Measurements from ENCODE around the gene TRIM72.
A peak's percentile ranks its signal among the peaks of the same experiment; 100 is the strongest.
"Not testable (repeated sequence)": the region's sequence is repeated elsewhere in the genome, so short reads cannot be mapped to it uniquely, and the experiment has no call there.

TRIM72 gene, protein sequence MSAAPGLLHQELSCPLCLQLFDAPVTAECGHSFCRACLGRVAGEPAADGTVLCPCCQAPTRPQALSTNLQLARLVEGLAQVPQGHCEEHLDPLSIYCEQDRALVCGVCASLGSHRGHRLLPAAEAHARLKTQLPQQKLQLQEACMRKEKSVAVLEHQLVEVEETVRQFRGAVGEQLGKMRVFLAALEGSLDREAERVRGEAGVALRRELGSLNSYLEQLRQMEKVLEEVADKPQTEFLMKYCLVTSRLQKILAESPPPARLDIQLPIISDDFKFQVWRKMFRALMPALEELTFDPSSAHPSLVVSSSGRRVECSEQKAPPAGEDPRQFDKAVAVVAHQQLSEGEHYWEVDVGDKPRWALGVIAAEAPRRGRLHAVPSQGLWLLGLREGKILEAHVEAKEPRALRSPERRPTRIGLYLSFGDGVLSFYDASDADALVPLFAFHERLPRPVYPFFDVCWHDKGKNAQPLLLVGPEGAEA

DNA sequence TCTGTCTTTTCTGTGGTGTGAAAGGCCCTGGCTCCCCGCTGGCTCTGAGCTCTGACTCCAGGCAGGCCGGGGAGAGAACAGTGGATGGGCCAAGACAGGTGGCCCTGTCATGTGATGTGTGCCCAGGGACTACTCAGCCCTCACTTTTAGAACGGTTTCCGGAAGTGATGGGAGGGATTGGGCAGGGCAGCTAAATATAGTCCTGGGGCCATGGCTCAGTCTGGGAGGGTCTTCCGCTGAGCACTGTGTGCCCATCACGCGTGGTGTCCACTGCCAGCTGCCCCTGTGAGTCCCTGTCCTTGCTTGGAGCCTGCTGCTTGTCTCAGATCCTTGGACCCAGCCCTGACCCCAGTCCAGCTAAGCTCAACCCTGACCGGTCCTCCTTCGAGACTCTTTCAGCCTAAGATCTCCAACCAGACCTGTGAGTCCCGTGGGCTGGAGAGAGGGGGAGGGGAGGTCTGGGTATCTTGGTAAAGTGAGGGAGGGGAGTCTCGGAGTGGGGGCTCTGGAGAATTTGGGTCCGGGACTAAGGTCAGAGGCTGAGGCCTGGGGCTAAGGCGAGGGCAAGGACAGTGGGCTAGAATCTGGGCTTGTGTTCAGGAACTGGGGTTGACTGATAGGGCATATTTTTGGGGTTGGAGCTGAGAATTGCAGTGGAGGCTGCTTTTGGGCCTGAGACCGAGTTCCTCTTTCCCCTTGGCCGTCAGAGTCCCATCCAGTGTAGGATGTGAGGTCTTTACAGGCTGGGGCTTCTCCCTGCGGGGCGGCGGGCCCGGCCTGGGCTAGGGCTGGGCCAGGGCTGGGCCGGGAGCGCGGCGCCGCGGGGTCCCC lies at the start of gene TRIM72:
TSS of gene TRIM72 (plus strand) at position 243 of the 831 bp plus-strand sequence. CDS start 620 bp downstream, outside the sequence.
- peak; percentile 68 for DNase-seq

DNA sequence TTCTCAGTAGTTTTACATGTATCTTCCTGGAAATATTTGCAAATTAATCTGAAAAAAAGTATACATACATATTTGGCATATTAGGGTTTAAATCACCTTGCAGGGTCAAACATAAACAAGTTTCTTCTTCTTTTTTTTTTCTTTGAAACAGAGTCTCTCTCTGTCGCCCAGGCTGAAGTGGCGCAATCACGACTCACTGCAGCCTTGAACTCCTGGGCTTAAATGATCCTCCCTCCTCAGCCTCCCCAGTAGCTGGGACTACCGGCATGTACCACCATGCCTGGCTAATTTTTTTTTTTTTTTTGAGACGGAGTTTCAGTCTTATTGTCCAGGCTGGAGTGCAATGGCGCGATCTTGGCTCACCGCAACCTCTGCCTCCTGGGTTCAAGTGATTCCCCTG lies 46.6 kb upstream of the TRIM72 start:
- DNase-seq = no peak

DNA sequence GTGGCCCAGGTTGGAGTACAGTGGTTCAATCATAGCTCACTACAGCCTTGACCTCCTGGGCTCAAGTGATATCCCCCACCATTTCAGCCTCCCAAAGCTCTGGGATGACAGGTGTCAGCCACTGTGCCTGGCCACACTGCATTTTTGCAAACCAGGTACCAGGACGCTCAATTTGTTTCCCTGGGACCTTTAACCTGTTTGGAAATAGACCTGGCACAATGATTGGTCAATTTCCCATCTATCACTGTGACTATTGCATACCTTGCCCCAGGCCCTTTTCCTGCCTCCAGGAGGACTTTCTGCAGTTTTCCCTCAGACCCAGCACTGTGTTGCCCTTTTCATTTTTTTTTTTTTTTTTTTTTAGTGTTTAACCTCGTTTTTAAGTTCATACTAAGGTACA lies 45.1 kb upstream of the TRIM72 start:
- DNase-seq = no peak

DNA sequence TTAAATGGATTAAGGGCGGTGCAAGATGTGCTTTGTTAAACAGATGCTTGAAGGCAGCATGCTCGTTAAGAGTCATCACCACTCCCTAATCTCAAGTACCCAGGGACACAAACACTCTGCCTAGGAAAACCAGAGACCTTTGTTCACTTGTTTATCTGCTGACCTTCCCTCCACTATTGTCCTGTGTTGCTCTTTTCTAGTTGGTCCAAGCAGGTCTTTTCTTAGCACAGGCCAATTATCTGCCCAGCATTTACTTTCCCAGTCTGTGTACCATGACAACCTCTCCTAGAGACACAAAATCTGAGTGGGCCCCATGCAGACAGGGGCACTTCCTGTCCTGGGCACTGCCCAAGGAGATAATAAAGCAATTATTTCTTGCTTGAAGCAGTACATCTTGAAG lies 43.9 kb upstream of the TRIM72 start:
- not testable (repeated sequence) for DNase-seq

DNA sequence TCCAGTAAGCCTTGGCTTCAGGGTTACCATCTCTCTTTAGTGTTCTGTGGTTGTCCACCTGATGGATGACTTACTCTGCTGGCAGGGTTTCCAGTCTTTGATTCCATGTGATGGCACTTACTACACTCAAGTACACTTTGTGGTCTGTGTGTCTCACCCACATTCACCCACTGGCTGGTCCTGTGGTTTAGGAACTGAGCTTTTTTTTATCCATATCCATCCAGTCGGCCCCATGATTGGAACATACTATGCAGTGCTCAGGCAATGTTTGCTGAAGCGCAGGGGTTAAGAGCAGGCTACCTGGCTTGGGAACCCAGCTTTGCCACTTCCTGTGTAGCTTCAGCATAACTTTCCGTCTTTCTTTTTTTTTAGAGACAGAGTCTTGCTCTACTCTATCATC lies 36.8 kb upstream of the TRIM72 start:
- DNase-seq = no peak

DNA sequence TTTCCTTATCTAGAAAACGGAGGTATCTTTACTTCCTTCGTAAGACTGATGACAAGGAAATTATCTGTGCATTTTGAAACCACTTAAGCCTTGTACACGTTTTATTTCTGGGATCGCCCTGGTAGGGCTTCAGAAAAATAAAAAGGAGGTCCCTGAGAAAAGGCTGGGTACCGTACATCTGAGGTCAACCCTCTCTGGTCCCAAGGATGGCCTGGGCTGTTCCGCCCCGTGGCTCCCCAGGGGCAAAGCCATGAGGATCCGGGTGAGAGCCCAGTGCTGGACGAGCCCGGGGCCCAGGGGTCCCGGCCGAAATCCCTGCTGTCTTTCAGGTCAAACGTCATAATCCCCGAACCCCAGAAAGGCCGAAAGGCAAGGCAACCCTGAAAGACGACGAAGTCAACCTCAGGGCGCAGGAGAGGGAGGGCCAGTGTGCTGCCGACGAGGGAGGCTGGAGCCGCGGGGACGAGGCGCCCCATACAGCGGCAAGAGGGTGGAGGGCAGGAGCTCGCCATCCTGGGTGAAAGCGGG lies 34.6 kb upstream of the TRIM72 start:
- DNase-seq = no peak

DNA sequence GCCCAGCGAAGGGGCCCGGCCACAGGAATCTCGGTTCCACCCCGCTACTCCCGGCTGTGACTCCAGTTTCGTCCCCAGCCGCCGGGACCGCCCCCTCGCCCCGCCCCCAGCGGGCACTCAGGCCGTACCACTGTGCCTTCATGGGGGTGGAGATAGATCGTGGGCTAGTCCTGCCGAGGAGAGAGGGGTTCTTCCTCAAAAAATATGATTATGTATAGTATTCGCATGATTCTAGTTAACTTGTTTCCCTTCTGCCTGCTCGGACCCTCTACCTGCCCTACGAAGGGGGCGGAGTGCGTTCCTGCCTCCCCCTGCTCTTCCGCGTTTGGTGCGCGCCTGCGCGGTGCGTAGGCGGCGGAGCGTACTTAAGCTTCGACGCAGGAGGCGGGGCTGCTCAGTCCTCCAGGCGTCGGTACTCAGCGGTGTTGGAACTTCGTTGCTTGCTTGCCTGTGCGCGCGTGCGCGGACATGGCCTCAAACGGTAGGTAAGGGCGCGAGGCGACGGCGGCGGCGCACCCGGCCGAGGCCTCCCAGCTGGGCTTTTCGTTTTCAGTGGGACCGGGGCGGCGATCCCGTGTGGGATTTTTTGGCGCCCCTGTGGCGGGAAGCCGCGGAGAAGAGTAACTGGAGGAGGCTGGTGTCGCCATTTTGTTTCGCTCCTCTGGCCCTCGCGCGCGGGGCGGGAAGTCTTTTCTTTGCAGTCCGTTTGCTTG lies 34.0 kb upstream of the TRIM72 start, which contains the start of gene FUS:
TSS of gene FUS (plus strand) at position 393 of the 713 bp plus-strand sequence. CDS start at position 469, 76 bp downstream.
- DNase-seq = peak; percentile 96

DNA sequence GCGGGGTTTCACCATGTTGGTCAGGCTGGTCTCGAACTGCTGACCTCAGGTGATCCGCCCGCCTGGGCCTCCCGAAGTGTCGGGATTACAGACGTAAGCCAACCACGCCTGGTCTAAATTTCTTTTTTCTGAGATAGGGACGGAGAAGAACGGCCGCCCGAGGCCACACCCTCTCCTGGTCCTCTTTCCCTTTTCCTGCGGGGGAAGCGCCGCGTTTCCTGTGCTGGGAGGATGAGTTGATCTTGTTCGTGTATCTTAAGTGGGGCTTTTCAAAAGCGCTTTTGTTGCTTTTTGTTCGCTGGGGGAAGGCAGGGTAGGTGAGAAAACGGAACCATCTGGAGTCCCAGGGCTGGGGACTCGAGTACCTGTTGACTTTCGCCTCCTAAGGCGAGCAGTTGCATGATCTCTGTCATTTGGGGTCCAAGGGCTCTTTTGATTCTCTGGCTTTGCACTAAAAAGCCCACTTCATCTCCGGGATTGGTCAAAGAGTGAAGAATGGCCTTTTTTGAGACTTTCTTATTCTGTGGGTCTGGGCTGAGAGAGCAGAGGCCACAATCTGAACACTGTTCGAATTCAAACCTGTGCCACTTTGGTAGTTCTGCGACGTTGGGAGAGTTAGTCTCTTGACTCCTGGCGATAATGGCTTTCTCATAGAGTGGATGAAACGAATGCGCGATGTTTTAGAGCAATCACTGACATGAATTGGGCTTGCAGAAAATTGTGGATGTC lies 32.7 kb upstream of the TRIM72 start:
- DNase-seq = peak; percentile 54

DNA sequence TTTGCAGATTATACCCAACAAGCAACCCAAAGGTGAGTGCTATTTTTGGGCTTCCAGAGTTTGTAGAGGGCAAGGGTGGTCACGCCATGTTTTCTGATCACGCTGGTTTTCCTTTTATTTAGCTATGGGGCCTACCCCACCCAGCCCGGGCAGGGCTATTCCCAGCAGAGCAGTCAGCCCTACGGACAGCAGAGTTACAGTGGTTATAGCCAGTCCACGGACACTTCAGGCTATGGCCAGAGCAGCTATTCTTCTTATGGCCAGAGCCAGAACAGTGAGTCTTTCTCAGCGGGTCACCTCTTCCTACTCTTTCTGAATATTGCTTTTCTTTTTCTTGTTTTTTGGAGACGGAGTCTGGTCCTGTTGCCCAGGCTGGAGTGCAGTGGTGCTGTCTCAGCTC lies 31.5 kb upstream of the TRIM72 start:
- DNase-seq = no peak

DNA sequence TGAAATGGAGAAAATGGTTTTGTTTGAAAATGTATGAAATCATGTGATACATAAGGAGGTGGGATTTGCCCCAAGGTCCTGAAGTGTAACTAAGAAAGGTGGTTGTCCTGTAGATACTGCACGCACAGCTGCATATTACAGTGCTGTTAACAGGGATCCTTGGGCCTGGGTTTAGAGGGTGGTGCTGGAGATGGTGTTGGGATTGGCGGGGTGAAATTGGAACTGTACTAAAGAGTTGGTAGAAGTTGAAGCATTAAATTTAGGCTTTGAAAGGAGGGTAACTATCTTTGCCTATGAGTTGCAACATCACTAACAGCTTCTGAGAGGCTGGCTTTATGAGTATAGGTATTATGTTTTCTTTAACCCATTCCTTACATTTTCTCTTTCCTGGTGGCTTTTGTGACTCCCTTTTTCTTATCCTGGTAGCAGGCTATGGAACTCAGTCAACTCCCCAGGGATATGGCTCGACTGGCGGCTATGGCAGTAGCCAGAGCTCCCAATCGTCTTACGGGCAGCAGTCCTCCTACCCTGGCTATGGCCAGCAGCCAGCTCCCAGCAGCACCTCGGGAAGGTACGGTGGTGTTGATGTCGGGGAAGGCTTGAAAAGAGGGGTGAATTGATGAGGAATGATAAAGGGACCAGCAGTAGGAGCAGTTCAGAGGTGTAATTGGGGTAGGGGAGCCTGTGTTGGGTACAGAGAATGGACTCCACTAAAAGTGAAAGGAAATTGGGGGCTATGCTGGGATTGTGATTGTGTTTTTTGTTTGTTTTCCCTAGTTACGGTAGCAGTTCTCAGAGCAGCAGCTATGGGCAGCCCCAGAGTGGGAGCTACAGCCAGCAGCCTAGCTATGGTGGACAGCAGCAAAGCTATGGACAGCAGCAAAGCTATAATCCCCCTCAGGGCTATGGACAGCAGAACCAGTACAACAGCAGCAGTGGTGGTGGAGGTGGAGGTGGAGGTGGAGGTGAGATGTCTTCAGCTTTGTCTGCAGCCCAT lies 30.2 kb upstream of the TRIM72 start:
- DNase-seq = no peak

DNA sequence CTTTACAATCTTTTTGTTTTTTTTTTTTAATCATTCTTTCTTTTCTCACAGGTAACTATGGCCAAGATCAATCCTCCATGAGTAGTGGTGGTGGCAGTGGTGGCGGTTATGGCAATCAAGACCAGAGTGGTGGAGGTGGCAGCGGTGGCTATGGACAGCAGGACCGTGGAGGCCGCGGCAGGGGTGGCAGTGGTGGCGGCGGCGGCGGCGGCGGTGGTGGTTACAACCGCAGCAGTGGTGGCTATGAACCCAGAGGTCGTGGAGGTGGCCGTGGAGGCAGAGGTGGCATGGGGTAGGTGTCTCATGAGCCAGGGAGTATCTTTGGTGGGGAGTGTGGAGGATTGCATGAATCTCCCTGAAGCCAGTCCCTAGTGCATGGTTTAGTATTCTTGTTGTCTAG lies 29.0 kb upstream of the TRIM72 start:
- no peak for DNase-seq

DNA sequence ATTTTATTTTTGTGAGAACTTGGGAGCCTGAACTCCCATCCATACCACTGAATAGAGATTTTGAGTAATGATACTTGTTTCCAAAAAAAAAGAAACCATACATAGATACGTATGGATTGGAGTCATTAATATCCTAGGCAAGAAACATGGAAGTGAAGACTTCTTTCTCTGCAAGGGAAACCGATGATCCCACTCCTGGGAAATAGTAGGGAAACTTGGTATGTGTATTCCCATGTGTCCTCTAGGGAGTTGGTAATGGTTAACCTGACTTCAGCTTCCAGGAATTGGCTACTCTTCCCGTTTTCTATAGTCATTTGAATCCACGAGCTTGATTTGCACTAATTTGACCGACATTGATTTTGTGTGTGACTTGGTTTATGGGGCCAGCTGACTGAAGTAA lies 28.6 kb upstream of the TRIM72 start:
- DNase-seq = no peak

DNA sequence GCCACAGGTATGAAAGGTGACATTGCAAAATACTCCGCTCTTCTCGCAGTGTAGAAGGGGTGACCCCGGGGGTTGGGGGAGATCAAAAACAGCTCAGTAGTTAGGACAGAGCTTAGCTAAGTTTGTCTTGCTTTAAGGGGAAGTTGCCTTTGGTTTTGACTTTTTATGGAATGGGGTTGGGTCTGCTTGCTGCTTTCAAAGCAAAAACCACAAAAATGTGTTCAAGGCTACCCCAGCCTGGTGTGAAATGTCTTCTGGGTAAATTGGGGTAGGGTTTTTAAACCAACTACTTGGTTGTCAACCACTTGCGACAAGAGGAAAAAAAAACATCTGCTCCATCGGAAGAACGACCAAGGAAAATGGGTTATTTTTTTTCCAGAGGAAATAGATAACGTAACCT lies 27.7 kb upstream of the TRIM72 start:
- DNase-seq = no peak

DNA sequence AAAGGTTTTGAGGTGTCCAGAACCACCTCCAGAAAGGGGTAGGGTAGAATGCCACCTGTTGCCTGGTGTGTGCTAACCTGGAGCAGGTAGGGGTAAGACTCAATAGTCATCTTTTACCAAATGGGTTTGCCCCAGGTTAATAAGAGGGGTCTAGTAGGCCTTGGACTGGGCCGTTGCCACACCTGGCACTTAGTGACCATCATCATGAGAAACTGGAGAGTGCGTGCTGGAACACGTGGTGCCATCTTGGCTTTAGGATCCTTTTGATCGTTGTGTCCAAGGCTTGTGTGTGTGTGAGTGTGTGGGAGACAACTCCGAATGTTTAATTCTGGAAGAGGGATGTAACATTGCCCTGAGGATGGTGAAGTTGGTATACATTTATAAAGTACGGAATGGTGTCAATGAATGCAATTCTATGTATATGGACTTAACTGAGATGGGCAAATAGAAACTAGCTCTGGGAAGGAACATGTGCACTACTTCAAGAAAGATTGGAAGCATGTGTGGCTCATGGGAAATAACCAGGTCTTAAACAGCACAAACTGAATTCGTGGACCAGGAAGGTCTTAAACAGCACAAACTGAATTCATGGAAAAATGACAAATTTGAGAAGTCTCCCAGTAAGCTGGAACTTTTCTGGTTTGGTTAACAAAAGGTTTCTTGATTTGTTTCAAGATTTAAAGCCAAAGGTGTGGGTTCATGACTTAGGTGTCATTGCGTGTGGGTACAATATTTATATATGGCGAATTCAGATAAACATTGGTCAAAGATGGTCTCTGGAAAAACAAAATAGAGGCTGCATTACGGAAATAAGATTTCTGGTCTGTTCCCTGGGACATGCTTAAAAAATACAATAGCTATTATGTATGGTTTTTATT lies 26.8 kb upstream of the TRIM72 start:
- DNase-seq = no peak

DNA sequence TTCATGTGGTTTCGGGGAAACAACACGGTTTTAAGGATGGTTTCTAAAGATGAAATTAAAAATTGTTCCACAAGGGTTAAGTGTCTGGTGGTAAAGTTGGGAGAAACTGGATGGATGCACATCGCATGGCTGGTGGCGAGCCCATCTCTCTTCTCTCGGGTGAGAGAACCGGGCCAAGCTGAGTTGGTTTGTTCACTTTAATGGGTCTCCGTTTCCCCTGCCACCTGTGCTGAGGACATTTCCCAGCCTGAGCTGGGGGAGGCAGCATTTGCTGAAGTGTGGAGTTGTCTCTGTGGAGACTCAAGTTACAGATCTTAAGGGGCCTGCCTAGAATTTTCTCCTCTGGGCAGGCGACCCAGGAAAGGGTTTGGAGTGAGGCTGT lies 26.1 kb upstream of the TRIM72 start:
- no peak for DNase-seq

DNA sequence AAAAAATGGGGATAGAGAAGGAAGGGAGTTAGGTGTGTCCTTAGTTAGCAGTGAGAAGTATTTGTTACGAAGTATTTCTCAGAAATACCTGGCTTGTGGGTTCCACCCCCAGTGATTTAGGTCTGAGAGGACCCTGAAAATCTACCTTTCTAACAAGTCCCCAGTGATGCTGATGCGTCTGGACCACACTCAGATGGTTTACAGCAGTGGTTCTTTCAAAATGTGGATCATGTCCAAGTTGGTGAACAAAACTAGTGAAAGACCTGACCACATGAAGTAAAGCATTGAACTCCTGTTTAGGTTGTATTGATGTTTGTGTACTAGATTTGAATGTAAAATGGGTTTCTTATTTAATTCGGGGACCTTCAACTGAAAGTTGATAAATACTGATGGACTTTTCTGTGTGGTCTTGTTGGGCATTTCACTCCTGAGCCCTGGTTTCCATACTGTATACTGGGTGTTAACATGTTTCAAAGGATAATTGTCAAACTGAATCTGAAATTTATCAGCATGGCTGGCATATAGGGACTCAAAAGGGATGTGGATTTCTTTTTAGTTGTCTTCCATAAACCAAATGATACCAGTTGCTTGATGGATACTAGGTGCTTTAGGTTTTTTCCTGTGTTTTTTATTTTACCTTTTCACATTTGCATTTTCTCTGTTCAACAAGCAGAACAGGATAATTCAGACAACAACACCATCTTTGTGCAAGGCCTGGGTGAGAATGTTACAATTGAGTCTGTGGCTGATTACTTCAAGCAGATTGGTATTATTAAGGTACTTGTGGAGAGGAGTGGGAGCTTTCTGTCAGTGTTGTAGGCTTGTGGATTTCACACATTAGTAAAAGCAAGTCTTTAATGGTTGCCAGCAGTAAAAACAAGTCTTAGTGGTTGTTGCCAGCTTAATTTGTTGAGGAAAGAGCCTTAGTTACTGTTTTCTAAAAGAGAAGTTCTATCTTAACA lies 25.2 kb upstream of the TRIM72 start:
- DNase-seq = no peak

DNA sequence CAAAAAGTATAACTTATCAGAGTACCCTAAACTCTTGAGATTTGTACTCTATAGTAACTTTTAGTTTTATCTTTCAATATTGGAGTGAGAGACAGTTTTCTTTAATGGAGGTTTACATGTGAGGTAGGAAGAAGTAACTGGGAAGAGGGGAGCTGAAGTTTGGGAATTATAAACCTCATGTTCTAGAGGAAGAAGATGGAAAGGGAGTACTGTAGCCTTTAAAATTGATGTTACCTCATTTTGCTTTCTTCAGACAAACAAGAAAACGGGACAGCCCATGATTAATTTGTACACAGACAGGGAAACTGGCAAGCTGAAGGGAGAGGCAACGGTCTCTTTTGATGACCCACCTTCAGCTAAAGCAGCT lies 24.5 kb upstream of the TRIM72 start:
- DNase-seq = no peak

DNA sequence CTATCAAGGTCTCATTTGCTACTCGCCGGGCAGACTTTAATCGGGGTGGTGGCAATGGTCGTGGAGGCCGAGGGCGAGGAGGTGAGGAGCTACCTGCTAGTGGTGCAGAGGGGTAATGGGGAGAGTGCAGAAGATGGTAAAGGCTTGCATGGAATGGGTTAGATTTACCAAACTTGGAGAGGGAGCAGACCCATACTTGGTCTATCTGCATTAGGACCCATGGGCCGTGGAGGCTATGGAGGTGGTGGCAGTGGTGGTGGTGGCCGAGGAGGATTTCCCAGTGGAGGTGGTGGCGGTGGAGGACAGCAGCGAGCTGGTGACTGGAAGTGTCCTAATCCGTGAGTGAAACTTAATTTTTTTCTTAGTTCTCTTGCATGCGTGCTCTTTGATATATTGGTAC lies 23.9 kb upstream of the TRIM72 start:
- DNase-seq = no peak

Data from right forelimb (tissue), 1 donor.